K562 (cell line): ENCODE data around the gene PACS2. TPM values are rescaled to one million over a fixed set of nuclear protein-coding genes. Genes with fewer than 3 reads are reported as not detected.

Source experiments
- ZBTB7A ChIP-seq: IDR thresholded peaks from 2 replicates; pipeline ENCODE4 v1.6.1; 2011; ENCODE audit warnings: low read depth, mild to moderate bottlenecking, low read length, moderate library complexity, borderline replicate concordance; ENCODE audit not compliant: control insufficient read depth
- ZFX ChIP-seq: sonication (generic); formaldehyde crosslinking; IDR thresholded peaks from 2 replicates; pipeline ENCODE4 v1.8.0; 2022; ENCODE audit warnings: mild to moderate bottlenecking, missing genetic modification reagents, moderate library complexity
- polyA plus RNA-seq, 8 experiments: library from polyadenylated mRNA; depleted of rRNA in 4 of 8; stranded (reverse) in 5 of 8; unstranded in 3 of 8; fragments of >200 nt; fragmentation: Nextera tagmentation in 2 of 8; fragmentation: Illumina TruSeq in 1 of 8; extraction: Ambion mirVana in 2 of 8; extraction: Trizol in 1 of 8; gene quantifications; 2 replicates each; pipeline versions ENCODE4 v1.2.1 to v1.2.3, GENCODE V29; 2011 to 2014; ENCODE audit warnings: inconsistent platforms in 1 of 8, missing spikeins in 1 of 8
- total RNA-seq, 7 experiments: library from RNA; depleted of rRNA in 6 of 7; stranded (reverse); fragments of >200 nt in 6 of 7; fragmentation: Illumina TruSeq in 2 of 7; extraction: Trizol in 2 of 7; gene quantifications; 2 replicates each; pipeline versions ENCODE4 v1.2.1 to v1.2.3, GENCODE V29; 2011 to 2021; ENCODE audit warnings: low replicate concordance in 1 of 7
- TF ChIP-seq, protein P1 (sequence below): fragments of 450-650 bp; formaldehyde crosslinking; IDR thresholded peaks from 2 replicates; pipeline ENCODE4 v1.4.0; 2022; ENCODE audit warnings: missing genetic modification characterization
- TF ChIP-seq, protein P2 (sequence below): sonication (generic); formaldehyde crosslinking; IDR thresholded peaks from 2 replicates; pipeline ENCODE4 v1.8.0; 2023; ENCODE audit warnings: mild to moderate bottlenecking, missing genetic modification reagents
- TF ChIP-seq, protein P3 (sequence below): fragments of 450-650 bp; IDR thresholded peaks from one replicate; pipeline ENCODE4 v1.6.1; 2018; ENCODE audit warnings: mild to moderate bottlenecking, moderate library complexity; ENCODE audit not compliant: partially characterized antibody
- TF ChIP-seq, protein P4 (sequence below): fragments of 250-450 bp; sonication (Bioruptor Pico); IDR thresholded peaks from 2 replicates; pipeline ENCODE4 v1.4.0; 2020; ENCODE audit warnings: mild to moderate bottlenecking
- TF ChIP-seq, protein P5 (sequence below): fragments of 250-450 bp; sonication (Bioruptor Pico); IDR thresholded peaks from 2 replicates; pipeline ENCODE4 v1.8.0; 2022; ENCODE audit warnings: moderate library complexity, mild to moderate bottlenecking, inconsistent platforms
- TF ChIP-seq, protein P6 (sequence below): fragments of 450-650 bp; IDR thresholded peaks from 2 replicates; pipeline ENCODE4 v1.6.1; 2017; ENCODE audit warnings: antibody characterized with exemption, mild to moderate bottlenecking

PACS2 gene
- total and polyA plus RNA-seq, 9 of the 15 experiments (the other 6 are each of a cell fraction or from before 2014, with no cell fraction given): 0.11 to 20.8 (median 9.9) TPM

DNA sequence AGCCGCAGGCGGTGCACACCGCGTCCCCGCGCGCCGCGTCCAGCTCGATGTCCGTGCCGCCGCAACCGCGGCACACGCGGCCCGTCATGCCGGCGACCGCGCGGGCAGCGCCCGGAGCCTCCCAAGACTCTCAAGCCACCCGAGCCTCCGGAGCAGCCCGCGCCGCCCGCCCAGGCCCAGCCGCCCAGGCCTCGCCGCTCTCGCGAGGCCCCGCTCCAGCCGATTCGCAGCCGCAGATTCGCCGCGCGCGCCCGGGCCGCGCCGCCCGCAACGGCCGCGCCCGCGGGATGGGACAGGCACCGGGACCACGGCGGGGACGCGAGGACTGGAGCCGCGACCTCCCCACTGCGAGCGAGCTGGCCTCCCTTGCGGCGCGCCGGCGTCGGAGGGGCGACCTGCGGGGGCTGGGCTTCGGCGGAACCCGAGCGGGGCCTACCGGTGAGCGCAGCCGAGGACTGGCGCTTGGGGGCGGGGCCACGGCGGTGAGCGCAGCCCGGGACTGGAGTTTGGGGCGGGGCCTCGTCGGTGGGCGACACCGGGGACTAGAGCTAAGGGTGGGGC lies 13.9 kb upstream of the PACS2 start, which contains the start of gene BRF1 (continued):
- TF ChIP-seq, protein P1, sequence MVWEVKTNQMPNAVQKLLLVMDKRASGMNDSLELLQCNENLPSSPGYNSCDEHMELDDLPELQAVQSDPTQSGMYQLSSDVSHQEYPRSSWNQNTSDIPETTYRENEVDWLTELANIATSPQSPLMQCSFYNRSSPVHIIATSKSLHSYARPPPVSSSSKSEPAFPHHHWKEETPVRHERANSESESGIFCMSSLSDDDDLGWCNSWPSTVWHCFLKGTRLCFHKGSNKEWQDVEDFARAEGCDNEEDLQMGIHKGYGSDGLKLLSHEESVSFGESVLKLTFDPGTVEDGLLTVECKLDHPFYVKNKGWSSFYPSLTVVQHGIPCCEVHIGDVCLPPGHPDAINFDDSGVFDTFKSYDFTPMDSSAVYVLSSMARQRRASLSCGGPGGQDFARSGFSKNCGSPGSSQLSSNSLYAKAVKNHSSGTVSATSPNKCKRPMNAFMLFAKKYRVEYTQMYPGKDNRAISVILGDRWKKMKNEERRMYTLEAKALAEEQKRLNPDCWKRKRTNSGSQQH: no peak
- TF ChIP-seq, protein P2, sequence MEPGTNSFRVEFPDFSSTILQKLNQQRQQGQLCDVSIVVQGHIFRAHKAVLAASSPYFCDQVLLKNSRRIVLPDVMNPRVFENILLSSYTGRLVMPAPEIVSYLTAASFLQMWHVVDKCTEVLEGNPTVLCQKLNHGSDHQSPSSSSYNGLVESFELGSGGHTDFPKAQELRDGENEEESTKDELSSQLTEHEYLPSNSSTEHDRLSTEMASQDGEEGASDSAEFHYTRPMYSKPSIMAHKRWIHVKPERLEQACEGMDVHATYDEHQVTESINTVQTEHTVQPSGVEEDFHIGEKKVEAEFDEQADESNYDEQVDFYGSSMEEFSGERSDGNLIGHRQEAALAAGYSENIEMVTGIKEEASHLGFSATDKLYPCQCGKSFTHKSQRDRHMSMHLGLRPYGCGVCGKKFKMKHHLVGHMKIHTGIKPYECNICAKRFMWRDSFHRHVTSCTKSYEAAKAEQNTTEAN (CRISPR knock-in tag): no peak
- TF ChIP-seq, protein P3, sequence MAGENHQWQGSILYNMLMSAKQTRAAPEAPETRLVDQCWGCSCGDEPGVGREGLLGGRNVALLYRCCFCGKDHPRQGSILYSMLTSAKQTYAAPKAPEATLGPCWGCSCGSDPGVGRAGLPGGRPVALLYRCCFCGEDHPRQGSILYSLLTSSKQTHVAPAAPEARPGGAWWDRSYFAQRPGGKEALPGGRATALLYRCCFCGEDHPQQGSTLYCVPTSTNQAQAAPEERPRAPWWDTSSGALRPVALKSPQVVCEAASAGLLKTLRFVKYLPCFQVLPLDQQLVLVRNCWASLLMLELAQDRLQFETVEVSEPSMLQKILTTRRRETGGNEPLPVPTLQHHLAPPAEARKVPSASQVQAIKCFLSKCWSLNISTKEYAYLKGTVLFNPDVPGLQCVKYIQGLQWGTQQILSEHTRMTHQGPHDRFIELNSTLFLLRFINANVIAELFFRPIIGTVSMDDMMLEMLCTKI: no peak
- TF ChIP-seq, protein P4, sequence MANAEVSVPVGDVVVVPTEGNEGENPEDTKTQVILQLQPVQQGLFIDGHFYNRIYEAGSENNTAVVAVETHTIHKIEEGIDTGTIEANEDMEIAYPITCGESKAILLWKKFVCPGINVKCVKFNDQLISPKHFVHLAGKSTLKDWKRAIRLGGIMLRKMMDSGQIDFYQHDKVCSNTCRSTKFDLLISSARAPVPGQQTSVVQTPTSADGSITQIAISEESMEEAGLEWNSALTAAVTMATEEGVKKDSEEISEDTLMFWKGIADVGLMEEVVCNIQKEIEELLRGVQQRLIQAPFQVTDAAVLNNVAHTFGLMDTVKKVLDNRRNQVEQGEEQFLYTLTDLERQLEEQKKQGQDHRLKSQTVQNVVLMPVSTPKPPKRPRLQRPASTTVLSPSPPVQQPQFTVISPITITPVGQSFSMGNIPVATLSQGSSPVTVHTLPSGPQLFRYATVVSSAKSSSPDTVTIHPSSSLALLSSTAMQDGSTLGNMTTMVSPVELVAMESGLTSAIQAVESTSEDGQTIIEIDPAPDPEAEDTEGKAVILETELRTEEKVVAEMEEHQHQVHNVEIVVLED (CRISPR knock-in tag): peak; percentile 52; the same call in 1 of the 2 replicates
- TF ChIP-seq, protein P5, sequence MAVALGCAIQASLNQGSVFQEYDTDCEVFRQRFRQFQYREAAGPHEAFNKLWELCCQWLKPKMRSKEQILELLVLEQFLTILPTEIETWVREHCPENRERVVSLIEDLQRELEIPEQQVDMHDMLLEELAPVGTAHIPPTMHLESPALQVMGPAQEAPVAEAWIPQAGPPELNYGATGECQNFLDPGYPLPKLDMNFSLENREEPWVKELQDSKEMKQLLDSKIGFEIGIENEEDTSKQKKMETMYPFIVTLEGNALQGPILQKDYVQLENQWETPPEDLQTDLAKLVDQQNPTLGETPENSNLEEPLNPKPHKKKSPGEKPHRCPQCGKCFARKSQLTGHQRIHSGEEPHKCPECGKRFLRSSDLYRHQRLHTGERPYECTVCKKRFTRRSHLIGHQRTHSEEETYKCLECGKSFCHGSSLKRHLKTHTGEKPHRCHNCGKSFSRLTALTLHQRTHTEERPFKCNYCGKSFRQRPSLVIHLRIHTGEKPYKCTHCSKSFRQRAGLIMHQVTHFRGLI (CRISPR knock-in tag): no peak
- peak; percentile 83 for TF ChIP-seq ZFX (CRISPR knock-in tag)
- TF ChIP-seq, protein P6, sequence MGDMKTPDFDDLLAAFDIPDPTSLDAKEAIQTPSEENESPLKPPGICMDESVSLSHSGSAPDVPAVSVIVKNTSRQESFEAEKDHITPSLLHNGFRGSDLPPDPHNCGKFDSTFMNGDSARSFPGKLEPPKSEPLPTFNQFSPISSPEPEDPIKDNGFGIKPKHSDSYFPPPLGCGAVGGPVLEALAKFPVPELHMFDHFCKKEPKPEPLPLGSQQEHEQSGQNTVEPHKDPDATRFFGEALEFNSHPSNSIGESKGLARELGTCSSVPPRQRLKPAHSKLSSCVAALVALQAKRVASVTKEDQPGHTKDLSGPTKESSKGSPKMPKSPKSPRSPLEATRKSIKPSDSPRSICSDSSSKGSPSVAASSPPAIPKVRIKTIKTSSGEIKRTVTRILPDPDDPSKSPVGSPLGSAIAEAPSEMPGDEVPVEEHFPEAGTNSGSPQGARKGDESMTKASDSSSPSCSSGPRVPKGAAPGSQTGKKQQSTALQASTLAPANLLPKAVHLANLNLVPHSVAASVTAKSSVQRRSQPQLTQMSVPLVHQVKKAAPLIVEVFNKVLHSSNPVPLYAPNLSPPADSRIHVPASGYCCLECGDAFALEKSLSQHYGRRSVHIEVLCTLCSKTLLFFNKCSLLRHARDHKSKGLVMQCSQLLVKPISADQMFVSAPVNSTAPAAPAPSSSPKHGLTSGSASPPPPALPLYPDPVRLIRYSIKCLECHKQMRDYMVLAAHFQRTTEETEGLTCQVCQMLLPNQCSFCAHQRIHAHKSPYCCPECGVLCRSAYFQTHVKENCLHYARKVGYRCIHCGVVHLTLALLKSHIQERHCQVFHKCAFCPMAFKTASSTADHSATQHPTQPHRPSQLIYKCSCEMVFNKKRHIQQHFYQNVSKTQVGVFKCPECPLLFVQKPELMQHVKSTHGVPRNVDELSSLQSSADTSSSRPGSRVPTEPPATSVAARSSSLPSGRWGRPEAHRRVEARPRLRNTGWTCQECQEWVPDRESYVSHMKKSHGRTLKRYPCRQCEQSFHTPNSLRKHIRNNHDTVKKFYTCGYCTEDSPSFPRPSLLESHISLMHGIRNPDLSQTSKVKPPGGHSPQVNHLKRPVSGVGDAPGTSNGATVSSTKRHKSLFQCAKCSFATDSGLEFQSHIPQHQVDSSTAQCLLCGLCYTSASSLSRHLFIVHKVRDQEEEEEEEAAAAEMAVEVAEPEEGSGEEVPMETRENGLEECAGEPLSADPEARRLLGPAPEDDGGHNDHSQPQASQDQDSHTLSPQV: peak; percentile 46; the same call in 1 of the 2 replicates
- no peak; the same call in 1 of the 2 replicates for TF ChIP-seq ZBTB7A
